ENCODE results near the gene SLC39A11.

Gene SLC39A11

DNA sequence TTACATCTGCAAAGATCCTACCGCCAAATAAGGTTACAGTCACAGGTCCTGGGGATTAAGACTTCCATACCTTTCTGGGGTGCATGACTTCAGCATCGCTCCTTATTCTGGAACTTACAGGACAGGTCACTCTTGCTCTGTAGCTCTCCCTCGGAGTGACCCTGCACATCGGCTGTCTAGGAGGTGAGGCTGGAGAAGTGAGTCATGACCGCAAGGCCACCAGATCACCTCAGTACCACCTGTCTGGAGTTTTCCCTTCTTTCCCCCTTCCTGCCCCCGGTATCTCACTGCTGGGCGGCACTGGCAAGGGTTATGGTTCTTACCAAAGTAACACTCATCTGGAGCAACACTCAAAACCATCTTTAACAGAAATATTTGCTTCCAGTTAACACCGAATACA is 374.8 kb downstream of the SLC39A11 start:
- H3K9me2 ChIP-seq (replicated peaks; ENCODE audit: insufficient read depth, low read length) = no peaks in the 10 kb centered on the region
- DNase-seq = no peak
- H3K9me3 ChIP-seq (replicated peaks; ENCODE audit: insufficient read depth, low read length) = no peaks in the 10 kb centered on the region
- no peak overlapping the region for H3K4me2 ChIP-seq (ENCODE audit: low read depth, low read length)
- no peak overlapping the region for H3K27ac ChIP-seq (ENCODE audit: low read length)
- H3K4me1 ChIP-seq (ENCODE audit: low read length) = no peaks in the 10 kb centered on the region
- H3K9ac ChIP-seq (ENCODE audit: low read length) = no peak overlapping the region
- H3F3A ChIP-seq (ENCODE audit: insufficient read depth, low read length) = no peaks in the 10 kb centered on the region
- no peaks in the 10 kb centered on the region for H3K36me3 ChIP-seq (replicated peaks; ENCODE audit: insufficient read depth, low read length)
- H4K20me1 ChIP-seq (ENCODE audit: insufficient read depth, low read length) = no peaks in the 10 kb centered on the region
- H3K4me3 ChIP-seq (ENCODE audit: low read length) = no peak overlapping the region
- H2AFZ ChIP-seq (ENCODE audit: low read length) = no peak overlapping the region
- no peaks in the 10 kb centered on the region for H3K27me3 ChIP-seq (replicated peaks; ENCODE audit: insufficient read depth, low read length)
- TF ChIP-seq, protein P1, sequence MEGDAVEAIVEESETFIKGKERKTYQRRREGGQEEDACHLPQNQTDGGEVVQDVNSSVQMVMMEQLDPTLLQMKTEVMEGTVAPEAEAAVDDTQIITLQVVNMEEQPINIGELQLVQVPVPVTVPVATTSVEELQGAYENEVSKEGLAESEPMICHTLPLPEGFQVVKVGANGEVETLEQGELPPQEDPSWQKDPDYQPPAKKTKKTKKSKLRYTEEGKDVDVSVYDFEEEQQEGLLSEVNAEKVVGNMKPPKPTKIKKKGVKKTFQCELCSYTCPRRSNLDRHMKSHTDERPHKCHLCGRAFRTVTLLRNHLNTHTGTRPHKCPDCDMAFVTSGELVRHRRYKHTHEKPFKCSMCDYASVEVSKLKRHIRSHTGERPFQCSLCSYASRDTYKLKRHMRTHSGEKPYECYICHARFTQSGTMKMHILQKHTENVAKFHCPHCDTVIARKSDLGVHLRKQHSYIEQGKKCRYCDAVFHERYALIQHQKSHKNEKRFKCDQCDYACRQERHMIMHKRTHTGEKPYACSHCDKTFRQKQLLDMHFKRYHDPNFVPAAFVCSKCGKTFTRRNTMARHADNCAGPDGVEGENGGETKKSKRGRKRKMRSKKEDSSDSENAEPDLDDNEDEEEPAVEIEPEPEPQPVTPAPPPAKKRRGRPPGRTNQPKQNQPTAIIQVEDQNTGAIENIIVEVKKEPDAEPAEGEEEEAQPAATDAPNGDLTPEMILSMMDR (IDR thresholded peaks at IDR 0.05; ENCODE audit: low read length) = no peak
- TF ChIP-seq EZH2phosphoT487 (IDR thresholded peaks at IDR 0.05; ENCODE audit: low read length) (no peak), EZH2 (optimal IDR thresholded peaks at IDR 0.05; ENCODE audit: low read depth, low read length) (no peak)
- H3K79me2 ChIP-seq (ENCODE audit: low read length) = no peaks in the 10 kb centered on the region

DNA sequence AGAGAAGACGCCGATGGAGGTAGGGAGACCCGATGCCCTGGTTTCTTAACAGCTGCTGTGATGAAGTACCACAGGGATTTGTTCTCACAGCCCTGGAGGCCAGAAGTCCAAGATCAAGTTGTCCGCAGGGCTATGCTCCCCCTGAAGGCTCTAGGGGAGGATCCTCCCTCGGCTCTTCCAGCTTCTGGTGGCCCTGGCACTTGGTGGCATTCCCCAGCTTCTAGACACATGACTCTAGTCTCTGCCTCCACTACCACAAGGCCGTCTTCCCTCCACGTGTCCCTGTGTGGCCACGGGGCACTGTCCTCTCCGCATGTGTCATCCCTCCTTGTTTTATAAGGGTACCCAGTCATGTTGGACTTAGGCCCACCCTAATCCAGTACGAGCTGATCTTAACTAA is 375.2 kb downstream of the SLC39A11 start:
- H3F3A ChIP-seq (ENCODE audit: insufficient read depth, low read length) = no peaks in the 10 kb centered on the region

DNA sequence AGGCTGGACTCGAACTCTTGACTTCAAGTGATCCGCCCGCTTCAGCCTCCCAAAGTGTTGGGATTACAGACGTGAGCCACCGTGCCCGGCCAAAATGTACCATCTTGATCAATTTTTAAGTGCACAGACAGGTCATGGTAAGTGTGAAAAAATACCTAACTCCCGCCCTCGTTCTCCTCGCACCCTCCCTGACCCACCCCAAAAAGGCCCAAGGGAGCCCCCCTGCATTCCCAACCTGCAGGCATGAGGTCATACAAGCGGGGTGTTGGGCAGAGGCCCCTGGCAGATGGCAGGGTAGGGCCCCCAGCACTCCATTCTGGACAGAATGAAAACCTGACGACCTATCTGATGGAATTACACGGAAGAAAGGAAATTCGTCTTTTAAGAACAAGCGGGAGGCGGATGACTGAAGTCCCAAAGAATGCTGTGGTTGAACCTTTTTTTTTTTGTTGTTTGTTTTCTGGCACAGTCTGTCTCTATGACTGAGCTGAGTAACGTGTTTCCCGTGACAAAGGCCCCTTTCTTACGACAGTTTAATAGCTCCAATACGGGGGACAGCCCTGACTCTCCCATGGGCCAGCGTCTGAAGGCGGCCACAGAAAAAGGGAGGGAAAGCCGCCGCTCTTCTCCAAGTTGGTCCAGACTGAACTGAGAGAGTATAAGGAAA is 376.4 kb downstream of the SLC39A11 start:
- no peak overlapping the region for H3K9ac ChIP-seq (ENCODE audit: low read length)
- H3F3A ChIP-seq (ENCODE audit: insufficient read depth, low read length) = no peaks in the 10 kb centered on the region
- no peaks in the 10 kb centered on the region for H3K36me3 ChIP-seq (replicated peaks; ENCODE audit: insufficient read depth, low read length)
- no peak overlapping the region for H3K27ac ChIP-seq (ENCODE audit: low read length)
- no peaks in the 10 kb centered on the region for H3K27me3 ChIP-seq (replicated peaks; ENCODE audit: insufficient read depth, low read length)
- H4K20me1 ChIP-seq (ENCODE audit: insufficient read depth, low read length) = no peaks in the 10 kb centered on the region
- no peak overlapping the region for H2AFZ ChIP-seq (ENCODE audit: low read length)
- H3K4me2 ChIP-seq (ENCODE audit: low read depth, low read length) = no peak overlapping the region
- H3K79me2 ChIP-seq (ENCODE audit: low read length) = no peaks in the 10 kb centered on the region
- no peaks in the 10 kb centered on the region for H3K4me1 ChIP-seq (ENCODE audit: low read length)
- no peak overlapping the region for H3K4me3 ChIP-seq (ENCODE audit: low read length)
- no peaks in the 10 kb centered on the region for H3K9me3 ChIP-seq (replicated peaks; ENCODE audit: insufficient read depth, low read length)
- no peak for TF ChIP-seq EZH2 (optimal IDR thresholded peaks at IDR 0.05; ENCODE audit: low read depth, low read length)
- TF ChIP-seq EZH2phosphoT487 (IDR thresholded peaks at IDR 0.05; ENCODE audit: low read length) = no peak
- TF ChIP-seq, protein P1 (IDR thresholded peaks at IDR 0.05; ENCODE audit: low read length) = no peak
- no peaks in the 10 kb centered on the region for H3K9me2 ChIP-seq (replicated peaks; ENCODE audit: insufficient read depth, low read length)
- no peak for DNase-seq

More for the DNA sequence above, 375.2 kb downstream of the SLC39A11 start:
- TF ChIP-seq EZH2phosphoT487 (IDR thresholded peaks at IDR 0.05; ENCODE audit: low read length) (no peak), EZH2 (optimal IDR thresholded peaks at IDR 0.05; ENCODE audit: low read depth, low read length) (no peak)
- TF ChIP-seq, protein P1 (IDR thresholded peaks at IDR 0.05; ENCODE audit: low read length) = no peak
- Histone ChIP-seq H3K4me1 (ENCODE audit: low read length) (no peaks in the 10 kb centered on the region), H3K4me3 (ENCODE audit: low read length) (no peak overlapping the region), H3K4me2 (ENCODE audit: low read depth, low read length) (no peak overlapping the region), H4K20me1 (ENCODE audit: insufficient read depth, low read length) (no peaks in the 10 kb centered on the region), H3K9ac (ENCODE audit: low read length) (no peak overlapping the region), H3K36me3 (replicated peaks; ENCODE audit: insufficient read depth, low read length) (no peaks in the 10 kb centered on the region), H3K27me3 (replicated peaks; ENCODE audit: insufficient read depth, low read length) (no peaks in the 10 kb centered on the region), H3K9me2 (replicated peaks; ENCODE audit: insufficient read depth, low read length) (no peaks in the 10 kb centered on the region), H3K9me3 (replicated peaks; ENCODE audit: insufficient read depth, low read length) (no peaks in the 10 kb centered on the region), H2AFZ (ENCODE audit: low read length) (no peak overlapping the region), H3K27ac (ENCODE audit: low read length) (no peak overlapping the region), H3K79me2 (ENCODE audit: low read length) (no peaks in the 10 kb centered on the region)
- DNase-seq = no peak

Measured in MM.1S (cell line).